Stimulated activated CD4-positive, alpha-beta T cell treated with anti-CD3 and anti-CD28 coated beads, Interleukin-15, amount 100 ng/mL, for 24 hours (primary cell): ENCODE data around the gene ABLIM2.

ENCODE experiments used
- DNase-seq: peaks from one replicate; pipeline ENCODE4 v3.0.0-alpha.2; 2020

The ABLIM2 gene

DNA sequence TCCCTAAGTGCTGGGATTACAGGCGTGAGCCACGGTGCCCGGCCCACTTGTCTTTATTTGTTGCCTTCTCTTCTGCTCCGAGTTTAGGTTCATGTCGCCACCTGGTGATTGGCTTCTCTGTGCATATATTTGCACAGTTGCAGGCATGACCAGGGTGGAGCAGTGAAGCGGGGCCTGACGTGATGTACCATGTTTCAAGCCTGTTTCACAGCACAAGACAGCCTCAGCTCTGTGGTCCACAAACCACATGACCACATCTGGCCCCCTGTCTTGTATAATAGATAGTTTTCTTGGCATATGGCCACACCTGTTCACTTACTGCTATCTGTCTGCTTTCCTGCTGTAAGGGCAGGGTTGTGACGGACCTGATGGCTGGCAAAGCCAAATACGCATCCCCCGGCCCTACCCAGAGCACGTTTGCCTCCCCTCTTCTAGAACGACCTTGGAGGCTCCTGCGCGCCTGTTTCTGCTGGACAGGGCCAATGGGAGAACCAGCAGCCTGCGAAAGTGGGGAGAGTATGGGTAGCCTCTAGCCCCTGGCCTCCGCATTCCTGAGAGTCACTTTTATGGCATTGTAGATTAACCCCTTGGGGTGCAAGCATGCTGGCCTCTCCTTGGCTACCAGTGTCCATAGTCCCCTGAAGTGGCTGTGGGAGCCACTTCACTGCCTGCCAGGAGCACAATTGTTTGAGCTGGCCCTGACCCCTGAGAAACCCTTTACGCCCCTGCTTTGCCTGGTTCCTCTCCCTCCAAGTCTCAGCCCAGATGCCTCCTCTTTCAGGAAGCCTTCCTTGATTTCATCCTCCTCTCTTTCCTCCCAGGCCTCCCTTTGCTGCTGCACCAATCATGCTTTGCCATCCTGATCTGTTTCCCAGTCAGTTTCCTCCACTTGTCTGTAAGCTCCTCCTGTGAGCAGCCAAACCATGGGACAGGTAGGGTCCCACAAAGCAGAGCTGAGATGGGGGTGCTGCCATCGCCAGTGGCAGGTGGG is 34.4 kb upstream of the ABLIM2 start:
- DNase-seq = peak; percentile 21

DNA sequence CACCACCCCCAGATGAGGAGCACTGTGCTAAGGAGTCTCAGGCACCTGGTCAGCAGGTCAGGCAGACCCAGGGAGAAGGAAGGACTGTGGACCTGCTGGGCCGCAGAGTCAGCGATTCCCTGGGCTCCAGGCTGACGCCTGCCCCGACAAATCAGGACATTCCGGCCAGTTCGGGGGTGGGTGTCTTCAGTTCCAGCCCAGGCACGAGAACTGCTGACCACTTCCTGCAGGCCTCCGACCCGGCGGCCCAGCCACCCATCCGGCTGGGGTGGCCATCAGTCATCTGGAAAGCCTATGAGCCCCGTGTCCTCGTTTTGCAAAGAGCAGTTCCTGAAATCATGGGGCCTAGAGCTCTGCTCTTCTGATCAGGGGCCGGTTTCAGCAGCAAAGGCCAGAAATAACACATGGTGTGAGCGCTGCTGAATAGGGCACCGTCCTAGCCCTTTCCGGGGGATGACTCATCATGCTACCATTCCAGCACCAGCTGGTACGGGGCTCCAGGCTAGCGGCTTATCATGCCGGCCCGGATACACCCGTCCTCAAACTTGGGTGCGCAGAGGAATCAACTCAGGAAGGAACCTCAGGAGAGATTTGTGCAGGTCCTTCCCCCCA is 32.6 kb upstream of the ABLIM2 start:
- no peak for DNase-seq

DNA sequence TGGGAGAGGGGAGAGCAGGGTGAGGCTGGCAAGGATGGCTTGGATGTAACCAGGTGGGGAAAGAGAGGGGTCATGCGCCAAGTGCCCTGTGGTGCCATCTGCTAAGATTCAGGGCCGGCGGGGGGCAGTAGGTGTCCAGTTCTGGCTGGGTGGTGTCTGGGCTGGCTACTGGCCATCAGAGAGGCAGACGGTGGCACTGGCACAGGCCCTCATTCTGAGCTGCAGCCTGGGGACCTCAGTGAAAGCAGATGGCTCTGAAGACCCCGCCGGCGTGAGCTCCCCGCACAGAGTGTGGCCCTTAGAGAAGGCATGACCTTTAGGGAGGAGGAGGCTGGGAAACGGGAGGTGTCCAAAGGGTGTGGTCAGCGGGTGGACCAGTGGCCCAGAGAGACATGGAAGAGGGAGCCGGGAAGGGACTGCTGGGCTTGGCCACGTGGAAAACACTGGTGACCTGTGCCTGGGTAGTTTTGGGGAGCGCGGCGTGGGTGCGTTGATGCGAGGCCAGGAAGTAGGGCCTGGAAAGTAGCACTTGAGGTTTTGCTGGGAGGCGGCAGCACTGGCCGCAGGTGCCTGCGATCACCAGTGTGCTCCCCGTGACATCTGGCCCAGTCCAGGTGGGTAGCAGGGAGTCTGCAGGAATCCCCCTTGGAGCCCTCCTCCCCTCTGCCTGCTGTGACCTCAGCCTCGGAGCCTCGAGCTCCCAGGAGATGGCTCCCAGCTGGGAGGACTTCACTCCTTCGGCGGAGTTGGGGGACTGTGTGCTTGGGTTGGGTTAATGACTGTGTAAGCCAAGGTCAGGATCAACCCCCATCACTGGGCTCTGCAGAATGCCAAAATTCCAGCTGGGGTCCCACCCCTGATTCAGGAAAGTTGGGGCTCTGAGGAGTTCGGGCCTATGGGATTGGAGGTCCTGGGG is 31.2 kb upstream of the ABLIM2 start:
- no peak for DNase-seq

DNA sequence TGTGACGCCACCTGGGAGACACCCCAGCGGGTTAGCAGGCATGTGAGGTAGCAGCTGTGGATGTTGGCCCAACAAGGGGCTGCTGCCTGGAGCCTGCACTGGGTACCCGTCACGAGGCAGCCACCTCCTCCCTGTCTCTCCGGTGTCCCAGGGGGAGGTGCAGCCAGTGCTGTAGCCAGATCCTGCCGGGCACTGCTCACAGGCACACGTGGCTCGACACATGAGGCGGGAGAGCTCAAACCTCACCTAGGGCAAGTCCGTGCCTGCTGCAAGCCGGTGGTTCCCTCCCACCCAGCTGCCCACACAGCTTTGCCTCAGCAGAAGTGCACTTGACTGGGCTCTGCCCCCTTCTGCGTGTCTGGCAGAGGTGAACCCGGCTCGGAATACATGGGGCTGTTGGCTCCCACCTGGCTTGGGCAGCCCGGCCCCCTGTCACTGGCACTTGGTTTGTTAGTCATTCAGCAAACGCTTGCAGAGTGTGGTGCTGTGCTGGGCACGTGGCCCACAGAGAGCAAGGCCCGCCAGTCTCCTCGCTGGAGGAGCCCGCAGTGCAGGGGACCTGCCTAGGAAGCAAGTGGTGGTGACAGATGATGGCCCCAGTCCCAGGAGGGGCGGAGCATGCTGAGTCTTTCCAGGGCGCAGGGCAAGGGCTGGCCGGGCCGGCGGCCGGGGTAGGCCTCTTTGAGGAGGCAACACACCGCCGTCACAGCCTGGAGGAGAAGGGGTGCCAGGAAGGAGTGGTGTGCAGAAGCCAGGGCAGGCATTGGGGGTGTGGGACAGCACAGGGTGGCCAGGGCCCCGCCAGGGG is 30.3 kb upstream of the ABLIM2 start:
- DNase-seq = no peak

DNA sequence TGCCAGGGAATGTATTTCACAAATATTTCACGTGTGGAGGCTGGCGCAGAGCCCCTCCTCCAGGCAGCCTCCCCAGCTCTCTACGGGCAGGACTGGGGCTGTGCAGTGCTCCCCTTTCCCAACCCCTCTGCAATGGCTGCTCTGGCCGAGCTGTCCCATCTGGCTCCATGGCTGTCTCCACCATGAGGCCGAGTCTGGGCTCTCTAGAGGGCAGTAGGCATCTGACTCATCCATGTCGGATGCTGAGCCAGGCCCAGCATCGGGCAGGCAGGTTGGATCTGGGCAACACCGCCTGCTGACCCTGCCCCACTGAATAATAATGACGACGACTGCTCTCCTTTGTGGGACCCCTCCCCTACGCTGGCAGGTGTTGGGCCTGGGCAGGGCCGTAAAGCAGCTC is 29.5 kb upstream of the ABLIM2 start:
- DNase-seq = no peak

DNA sequence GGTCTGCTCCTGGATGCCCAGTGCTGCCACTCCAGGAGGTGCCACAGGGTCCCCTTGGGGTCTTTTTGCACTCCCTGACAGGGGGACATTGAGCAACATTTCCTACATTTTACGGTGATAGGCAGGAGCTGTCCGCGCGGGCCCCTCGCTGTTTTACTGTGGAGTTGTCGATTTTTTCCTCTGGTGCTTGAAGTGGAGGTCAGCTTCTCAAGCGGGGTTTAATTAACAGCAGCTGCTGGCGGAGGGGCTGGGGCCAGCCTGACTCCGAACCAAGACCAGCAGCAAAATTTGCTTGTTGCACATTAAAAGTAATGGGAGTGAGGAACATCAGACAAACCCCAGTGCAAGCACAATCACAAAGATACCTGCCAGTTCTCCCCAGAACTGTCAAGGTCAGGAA is 27.3 kb upstream of the ABLIM2 start:
- DNase-seq = no peak

DNA sequence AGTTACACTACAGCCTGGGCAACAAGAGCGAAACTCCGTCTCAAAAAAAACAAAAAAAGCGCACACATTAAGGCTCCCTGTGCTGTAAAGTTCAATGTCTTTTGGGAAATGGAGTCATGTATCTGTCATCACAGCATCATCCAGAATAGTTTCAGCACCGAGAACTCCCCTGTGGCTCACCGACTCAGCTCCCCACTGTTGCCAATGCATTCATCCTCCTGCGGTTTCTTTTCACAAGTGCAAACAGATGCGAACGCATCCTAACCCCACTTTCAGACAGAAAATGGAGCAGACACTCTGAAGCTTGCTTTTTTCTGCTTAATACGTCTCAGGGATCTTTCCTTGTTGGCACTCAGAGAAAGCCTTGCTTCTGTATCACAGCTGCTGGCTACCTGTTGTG is 26.7 kb upstream of the ABLIM2 start:
- no peak for DNase-seq

DNA sequence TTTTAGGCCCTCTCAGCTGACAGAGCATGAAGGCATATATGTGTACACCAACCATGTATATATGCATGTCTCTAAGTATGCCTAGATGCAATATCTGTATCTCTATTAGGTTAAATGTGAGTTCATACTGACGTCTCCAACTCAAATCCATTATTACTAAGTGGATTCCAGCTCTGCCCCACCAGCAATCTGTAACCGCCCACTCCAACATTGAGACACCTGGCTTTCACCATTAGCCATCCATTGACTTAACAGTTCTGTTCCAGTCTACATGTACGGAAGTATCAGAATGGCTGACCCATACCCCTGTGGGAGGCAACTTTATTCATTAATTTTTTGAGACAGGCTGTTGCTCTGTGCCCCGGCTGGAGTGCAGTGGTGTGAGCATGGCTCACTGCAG is 25.4 kb upstream of the ABLIM2 start:
- DNase-seq = no peak

DNA sequence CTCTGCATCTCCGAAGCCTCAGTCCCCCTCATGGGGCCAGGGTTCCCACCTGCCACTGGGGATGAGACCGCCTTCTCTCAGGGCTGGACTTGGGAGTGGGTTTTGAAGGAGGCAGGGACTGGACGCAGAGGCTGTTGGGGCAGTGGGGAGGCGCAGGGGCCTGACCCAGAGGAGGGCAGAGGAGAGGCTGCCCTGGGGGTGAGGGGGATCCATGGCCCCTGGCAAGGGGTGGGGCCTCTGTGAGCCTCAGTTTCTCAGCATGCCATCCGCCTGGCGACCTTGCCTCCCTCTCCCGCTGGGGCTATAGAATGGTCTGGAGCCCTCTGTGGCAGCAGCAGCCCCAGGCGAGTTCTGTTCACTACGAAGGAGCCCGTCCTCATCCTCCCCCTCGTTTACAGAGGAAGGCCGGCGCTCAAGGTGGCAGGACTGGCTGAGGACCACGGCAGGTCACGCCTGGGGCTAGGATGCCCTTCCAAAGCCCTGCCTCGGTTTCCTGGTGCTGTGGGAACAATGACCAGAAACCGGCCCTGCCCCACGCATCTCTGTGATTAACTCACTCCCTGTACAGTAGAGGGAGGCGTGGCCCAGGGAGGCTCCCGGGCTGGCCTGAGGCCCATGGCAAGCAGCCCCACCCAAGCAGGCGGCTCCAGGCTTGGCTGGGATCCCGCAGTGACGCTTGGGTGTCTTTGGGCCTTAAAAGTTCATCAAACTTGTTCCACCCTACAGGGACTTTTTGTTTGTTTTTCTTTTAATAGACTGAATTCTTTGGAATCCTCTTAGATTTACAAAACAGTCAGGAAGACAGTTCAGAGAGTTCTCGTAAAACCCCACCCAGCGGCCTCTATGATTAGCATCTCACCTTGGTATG is 24.5 kb upstream of the ABLIM2 start:
- DNase-seq = no peak

DNA sequence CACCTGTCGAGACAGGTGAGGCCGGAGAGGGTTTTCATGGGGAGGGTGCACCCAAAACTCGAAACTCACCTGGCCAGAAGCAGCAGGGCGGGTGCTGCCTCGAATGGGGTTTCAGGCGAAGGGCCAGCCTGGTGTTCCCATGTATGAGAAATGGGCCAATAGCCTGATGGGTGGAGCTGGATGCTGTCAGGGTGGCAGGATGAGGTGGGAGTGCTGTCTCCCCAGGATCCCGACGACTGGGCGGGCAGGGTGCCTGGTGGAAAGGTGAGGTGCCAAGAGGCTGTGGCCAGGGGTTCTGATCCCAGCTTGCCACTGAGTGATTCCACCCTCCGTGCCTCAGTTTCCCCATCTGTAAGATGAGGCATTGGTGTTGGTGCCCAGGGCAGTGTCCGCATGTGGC is 23.7 kb upstream of the ABLIM2 start:
- no peak for DNase-seq

DNA sequence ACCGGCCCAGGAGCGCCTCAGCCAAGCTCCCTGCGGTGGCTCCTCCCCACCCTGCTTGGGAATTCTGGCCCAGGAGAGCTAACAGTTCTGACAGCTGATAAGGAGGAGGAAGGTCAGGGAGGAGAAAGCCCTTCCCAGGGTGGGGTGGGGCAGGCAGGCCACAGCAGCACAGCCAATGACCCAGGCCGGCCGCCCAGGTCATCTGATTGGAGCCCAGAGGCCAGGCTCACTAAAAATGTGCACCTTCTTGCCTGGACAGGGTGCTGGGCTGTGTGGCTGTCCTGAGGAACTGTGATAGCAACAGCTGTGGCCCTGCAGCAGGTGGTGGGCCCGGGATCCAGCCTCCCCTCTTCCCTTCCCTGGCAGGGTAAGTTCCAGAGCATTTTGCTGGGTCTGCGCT is 23.2 kb upstream of the ABLIM2 start:
- no peak for DNase-seq

DNA sequence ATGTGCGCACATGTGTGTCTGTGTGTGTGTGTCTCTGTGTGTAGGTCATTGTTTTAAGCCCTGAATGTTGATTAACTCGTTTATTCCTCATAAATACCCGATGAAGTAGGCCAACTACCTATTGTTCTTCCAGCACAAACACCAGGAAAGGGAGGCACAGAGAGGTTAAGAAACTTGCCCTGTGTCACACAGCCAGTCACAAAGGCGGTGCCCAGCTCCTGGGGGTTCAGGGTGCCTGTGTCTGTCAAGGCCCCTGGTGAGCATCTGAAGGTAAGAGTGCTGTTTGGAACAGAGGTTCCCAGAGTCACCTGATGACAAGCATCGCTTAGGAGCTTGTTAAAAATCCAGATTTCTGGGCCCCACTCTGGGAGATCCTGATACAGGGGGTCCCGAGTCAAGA is 22.5 kb upstream of the ABLIM2 start:
- DNase-seq = no peak

DNA sequence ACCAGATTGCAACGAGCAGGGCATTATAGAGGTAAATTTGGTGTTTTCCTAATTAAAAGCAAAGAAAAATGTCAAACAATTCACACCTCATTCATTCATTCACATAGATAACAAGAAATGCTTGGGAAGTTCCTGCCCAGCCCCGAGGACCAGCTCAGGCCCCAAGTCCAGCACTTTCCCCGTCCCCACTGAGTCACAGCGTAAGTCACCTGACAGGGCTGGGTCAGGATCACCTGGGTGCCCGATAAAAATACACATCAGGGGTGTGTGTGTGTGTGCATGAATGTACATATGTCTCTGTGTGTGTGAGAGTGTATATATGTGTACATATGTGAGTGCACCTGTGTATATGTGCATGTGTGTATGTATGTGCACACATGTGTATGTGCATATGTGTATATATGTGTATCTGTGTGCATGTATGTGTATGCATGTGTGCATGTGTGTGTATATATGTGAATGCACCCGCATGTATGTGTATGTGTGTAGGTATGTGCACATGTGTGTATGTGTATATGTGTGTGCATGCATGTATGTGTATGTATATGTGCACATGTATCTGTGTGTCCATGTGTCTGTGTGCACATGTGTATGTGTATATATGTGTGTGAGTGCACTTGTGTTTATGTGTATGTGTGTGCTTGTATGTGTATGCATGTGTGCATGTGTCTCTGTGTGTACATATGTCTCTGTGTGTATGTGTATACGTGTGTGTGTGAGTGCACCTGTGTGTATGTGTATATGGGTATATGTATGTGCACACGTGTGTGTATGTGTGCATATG is 21.9 kb upstream of the ABLIM2 start:
- no peak for DNase-seq

DNA sequence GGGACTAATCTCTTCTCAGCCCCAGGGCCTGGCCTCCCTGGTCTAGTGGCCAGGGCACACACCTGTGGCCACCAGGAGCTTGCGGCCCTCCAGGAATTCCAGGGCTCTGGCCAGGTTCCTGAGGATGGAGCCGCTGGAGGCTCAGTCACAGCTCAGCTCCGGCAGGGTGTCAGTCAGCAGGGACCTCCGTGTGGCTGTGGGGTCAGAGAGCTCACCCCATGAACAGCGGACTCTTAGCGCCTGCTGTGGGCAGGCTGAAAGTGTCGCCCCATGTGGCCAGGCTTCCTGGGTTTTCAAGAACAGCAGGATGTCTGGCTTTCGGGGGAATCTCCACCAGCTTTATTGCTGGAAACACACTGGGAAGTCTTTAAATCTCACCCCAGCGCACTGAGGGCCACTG is 21.2 kb upstream of the ABLIM2 start:
- no peak for DNase-seq

DNA sequence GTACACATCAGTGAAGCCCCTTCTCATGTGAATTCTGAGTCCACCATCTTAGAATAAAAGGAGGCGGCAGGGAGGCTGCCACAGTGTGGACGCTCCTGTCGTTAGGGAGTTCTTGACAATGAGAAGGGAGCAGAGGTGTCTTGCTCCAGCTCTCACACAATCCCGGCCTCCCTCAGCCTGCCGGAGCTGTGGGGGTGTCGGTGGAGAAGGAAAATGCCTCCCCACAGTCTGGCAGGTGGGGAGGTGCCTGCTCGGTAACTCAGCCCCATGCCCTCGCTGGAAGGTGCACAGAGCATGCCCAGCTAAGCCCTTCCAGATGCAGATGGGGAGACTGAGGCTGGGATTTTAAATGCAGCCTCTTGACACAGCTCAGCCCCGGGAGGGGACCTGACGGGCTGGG is 20.5 kb upstream of the ABLIM2 start:
- DNase-seq = no peak

DNA sequence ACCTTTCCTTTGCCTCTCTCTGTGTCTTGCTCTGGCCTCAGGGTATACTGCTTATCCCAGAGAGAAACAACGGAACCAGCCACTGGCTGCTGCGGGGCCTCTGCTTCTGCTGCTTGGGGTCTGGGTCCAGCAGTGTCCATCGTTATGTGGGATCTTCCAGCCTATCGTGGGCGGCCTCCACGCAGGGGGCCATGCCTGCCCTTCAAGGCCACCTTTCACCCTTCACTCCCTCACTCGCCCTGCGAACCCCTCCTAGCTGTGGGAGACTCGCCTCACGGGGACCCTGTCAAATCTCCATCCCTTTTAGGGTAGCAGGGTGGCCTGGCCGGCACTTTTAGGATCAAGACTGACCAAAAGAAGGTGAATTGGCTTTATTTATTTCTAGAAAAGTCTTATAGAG is 19.3 kb upstream of the ABLIM2 start:
- no peak for DNase-seq

DNA sequence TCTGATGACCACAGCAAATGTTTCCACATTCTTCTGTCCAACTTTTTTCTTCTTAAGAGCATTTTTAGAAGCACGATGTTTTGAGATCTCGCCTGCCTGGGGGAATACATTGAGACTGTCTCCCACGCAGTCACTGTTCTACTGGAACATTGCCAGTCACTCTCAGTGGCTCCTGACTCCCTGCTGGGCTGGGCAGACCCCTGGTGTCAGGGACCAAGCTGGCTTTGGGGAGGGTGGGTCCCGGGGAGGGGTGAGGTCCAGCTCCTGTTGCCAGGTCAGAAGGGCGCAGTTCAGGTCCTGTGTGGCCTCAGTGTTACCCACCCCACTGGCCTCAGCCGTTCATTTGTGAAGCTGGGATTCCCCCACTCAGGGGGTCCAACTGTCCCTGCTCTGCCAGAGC is 18.9 kb upstream of the ABLIM2 start:
- no peak for DNase-seq

DNA sequence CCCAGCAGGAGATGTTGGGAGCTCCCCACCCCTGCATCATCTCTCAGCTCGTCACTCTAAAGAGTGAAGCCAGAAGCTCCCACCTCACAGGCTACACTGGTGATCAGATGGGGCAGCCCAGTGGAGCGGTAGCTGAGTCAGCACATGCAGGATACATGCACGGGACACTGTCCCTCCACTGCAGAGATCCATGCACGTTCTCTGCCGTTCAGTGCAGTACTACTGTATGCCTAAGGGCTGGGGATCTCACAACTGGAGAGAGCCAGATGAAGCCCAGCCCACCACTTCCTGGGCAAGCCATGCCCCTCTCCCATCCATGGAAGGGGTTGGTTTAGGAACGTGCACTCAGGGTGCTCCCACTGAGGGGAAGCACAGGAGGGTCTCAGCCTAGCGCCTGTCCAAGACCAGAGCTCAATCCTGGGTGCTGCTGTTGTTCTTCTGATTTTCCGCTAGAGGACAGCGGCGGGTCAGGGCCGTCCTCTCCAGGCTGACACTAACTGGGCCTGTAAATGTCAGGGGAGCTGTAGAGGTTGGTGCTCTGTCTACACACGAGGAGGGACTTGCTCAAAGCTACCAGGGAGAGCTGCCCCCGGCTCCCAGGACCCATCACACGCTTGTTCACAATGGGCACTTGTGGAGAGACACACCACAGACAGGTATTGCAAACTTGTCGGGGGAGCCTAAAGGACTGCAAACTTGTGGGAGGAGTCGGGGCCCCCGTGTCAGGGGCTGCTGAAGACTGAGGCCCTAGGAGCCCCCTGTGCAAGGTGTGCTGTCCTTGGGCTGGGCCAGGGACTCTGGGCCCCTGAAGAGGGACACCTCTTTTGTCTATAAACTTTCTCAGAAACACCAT is 18.2 kb upstream of the ABLIM2 start:
- peak; percentile 44 for DNase-seq

DNA sequence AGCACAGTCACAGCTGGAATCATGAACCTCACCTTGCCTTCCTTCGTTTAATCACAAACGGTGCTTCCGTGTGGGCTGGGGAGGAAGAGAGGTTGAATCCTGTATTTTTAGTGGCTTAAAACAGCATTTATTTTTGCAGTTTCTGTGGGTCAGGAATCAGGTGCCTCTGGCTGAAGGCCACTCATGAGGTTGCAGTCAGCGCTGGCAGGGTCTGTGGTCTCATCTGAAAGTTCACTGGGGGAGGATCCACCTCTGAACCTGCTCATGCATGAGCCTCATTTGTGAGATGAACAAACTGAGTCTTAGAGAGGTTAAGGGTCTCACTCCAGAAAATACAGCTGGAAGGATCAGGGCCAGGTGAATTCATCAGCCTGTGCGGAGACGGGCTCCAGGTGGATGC is 17.1 kb upstream of the ABLIM2 start:
- DNase-seq = no peak

DNA sequence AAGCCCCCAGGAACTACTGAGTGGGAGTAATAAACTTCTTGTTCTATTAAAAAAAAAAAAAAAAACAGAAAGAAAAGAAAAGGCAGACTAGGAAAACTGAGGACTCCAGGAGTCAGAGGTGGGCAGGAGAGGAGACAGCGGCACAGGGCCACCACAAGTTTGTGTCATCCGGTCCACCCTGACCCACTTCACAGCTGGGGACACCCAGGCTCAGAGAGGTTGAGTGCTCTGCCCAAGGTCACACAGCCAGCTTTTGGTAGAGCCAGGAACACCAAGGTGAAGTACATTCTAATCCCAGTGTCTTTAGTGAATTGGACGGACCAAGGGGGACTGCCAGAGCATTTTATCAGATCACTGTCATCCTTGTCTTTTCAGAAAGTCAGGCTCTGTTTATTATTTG is 16.4 kb upstream of the ABLIM2 start:
- no peak for DNase-seq
